Tibial artery (tissue), 4 donors: ENCODE measurements around the gene PTPN14.

Source experiments
- DNase-seq, 2 donors: peaks; one replicate each; pipeline ENCODE4 v3.0.0-alpha.2; 2019
- H3K27ac ChIP-seq, 2 donors: fragments of 200-600 bp; sonication (generic) in 1 of 2; 1 replicate in 1 of 2; 2 replicates in 1 of 2; pipeline ENCODE4 v1.5.1; 2018 to 2019; ENCODE audit warnings: mild to moderate bottlenecking in 1 of 2
- H3K27me3 ChIP-seq, 2 donors: fragments of 200-600 bp; sonication (generic) in 1 of 2; one replicate each; pipeline versions ENCODE4 v1.5.1 to v1.6.0; 2016 to 2019
- H3K36me3 ChIP-seq, 3 donors: fragments of 200-600 bp; sonication (generic) in 2 of 3; one replicate each; pipeline ENCODE4 v1.5.1; 2016 to 2019; ENCODE audit warnings: mild to moderate bottlenecking in 2 of 3
- H3K4me1 ChIP-seq, 4 donors: fragments of 200-600 bp; sonication (generic) in 2 of 4; 1 replicate in 3 of 4; 2 replicates in 1 of 4; pipeline ENCODE4 v1.5.1; 2016 to 2019
- H3K4me3 ChIP-seq, 2 donors: fragments of 200-600 bp; sonication (generic) in 1 of 2; 1 replicate in 1 of 2; 2 replicates in 1 of 2; pipeline ENCODE4 v1.5.1; 2018 to 2019; ENCODE audit warnings: mild to moderate bottlenecking in 2 of 2
- H3K9me3 ChIP-seq, 3 donors: fragments of 200-600 bp; sonication (generic) in 1 of 3; one replicate each; pipeline ENCODE4 v1.5.1; 2016 to 2019
- CTCF ChIP-seq, 2 experiments: fragments of 200-600 bp in 1 of 2; fragments of 450-650 bp in 1 of 2; IDR thresholded peaks; one replicate each; pipeline ENCODE4 v1.5.1; 2017 to 2019; ENCODE audit warnings: antibody characterized with exemption in 2 of 2, mild to moderate bottlenecking in 1 of 2, moderate library complexity in 1 of 2
- intact Hi-C: fragments of 100-400 bp; cut with DNase I; formaldehyde crosslinking; loops from one replicate; pipeline ENCODE4 v1.15.0; 2023; ENCODE audit warnings: low total_unique reads

PTPN14 gene

GRCh38 chr1:214379236-214379970, 172.0 kb downstream of the PTPN14 start:
- H3K27ac ChIP-seq = no peak overlapping the region
- intact Hi-C loops = no loop called here
- H3K4me1 ChIP-seq = peaks cover 0 to 19% (median 6%) of the 10 kb centered on the region in 4 donors
- no peaks in the 10 kb centered on the region for H3K9me3 ChIP-seq
- no peak for TF ChIP-seq CTCF (IDR thresholded peaks at IDR 0.05)
- no peak overlapping the region for H3K4me3 ChIP-seq
- DNase-seq = no peak
- peaks cover 14 to 39% (median 29%) of the 10 kb centered on the region in 3 donors for H3K36me3 ChIP-seq
- H3K27me3 ChIP-seq = no peaks in the 10 kb centered on the region

- no peaks in the 10 kb centered on the region for H3K27me3 ChIP-seq
- DNase-seq = no peak
- no peak for TF ChIP-seq CTCF (IDR thresholded peaks at IDR 0.05)
- peak overlapping the region; percentile 24 to 25 for H3K27ac ChIP-seq
- peaks cover 5 to 30% (median 19%) of the 10 kb centered on the region in 3 donors for H3K36me3 ChIP-seq
- intact Hi-C loops = no loop called here
- H3K9me3 ChIP-seq = no peaks in the 10 kb centered on the region
- no peak overlapping the region for H3K4me3 ChIP-seq
- H3K4me1 ChIP-seq = peaks cover 0 to 19% (median 6%) of the 10 kb centered on the region in 4 donors
These were observed 172.9 kb downstream of the PTPN14 start for GRCh38 chr1:214378492-214378891.

GRCh38 chr1:214377886-214378285, 173.5 kb downstream of the PTPN14 start:
- Histone ChIP-seq H3K4me3 (no peak overlapping the region), H3K36me3 (peaks cover 0 to 24% (median 13%) of the 10 kb centered on the region in 3 donors), H3K27ac (peak overlapping the region; percentile 24 to 25), H3K9me3 (no peaks in the 10 kb centered on the region), H3K4me1 (peaks cover 0 to 19% (median 6%) of the 10 kb centered on the region in 4 donors), H3K27me3 (no peaks in the 10 kb centered on the region)
- intact Hi-C loops = no loop called here
- no peak for DNase-seq
- no peak for TF ChIP-seq CTCF (IDR thresholded peaks at IDR 0.05)

DNA sequence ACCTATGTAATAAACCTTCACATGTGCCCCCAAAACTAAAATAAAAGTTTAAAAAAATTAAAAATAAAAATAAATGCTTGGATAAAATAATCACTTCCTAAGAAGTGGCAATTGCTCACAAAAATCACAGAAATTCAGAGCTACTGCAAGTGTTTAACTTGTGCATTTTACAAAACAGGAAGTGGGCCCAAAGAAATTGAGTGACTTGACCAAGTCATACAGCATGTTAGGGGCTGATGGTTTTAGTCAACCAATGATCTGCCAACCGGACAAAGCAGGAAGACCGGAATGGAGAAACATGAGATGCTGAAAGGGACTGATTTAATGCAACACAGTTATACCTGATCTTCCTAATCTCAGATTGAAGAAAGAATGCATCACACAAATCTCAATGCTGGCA, 173.9 kb downstream of the PTPN14 start:
- no peak for DNase-seq
- intact Hi-C loops = no loop called here
- H3K36me3 ChIP-seq = peaks cover 0 to 20% (median 13%) of the 10 kb centered on the region in 3 donors
- H3K9me3 ChIP-seq = no peaks in the 10 kb centered on the region
- H3K4me3 ChIP-seq = no peak overlapping the region
- peak overlapping the region; percentile 24 to 25 for H3K27ac ChIP-seq
- TF ChIP-seq CTCF (IDR thresholded peaks at IDR 0.05) = no peak
- H3K27me3 ChIP-seq = no peaks in the 10 kb centered on the region
- H3K4me1 ChIP-seq = peaks cover 0 to 22% (median 6%) of the 10 kb centered on the region in 4 donors

- intact Hi-C loops = no loop called here
- Histone ChIP-seq H3K27ac (peak overlapping the region in 1 of 2 donors; percentile 8), H3K4me3 (no peak overlapping the region), H3K9me3 (no peaks in the 10 kb centered on the region), H3K27me3 (no peaks in the 10 kb centered on the region), H3K36me3 (peaks cover 11 to 53% (median 23%) of the 10 kb centered on the region in 3 donors), H3K4me1 (peaks cover 0 to 19% (median 5%) of the 10 kb centered on the region in 4 donors)
- no peak for TF ChIP-seq CTCF (IDR thresholded peaks at IDR 0.05)
- no peak for DNase-seq
These were observed 179.3 kb downstream of the PTPN14 start for GRCh38 chr1:214372092-214372491.
